Cardiac muscle cell (in vitro differentiated cells and primary cell): ENCODE data around the gene GSTA4. TPM values are rescaled to one million over a fixed set of nuclear protein-coding genes. Genes with fewer than 3 reads are reported as not detected.
"Not testable (repeated sequence)": the region's sequence is repeated elsewhere in the genome, so short reads cannot be mapped to it uniquely, and the experiment has no call there.

Experiments
- DNase-seq, 2 donors: peaks; one replicate each; pipeline versions ENCODE4 v3.0.0 to v3.0.0-alpha.2; 2010 to 2017; ENCODE audit warnings: low read depth in 1 of 2, low spot score in 1 of 2
- H3K27ac ChIP-seq: fragments of 200-600 bp; sonication (generic); 2 replicates; pipeline ENCODE4 v1.5.1; 2016
- H3K27me3 ChIP-seq: fragments of 200-600 bp; sonication (generic); 2 replicates; pipeline ENCODE4 v1.6.0; 2016; ENCODE audit warnings: control low read depth
- H3K36me3 ChIP-seq: fragments of 200-600 bp; sonication (generic); 2 replicates; pipeline ENCODE4 v1.5.1; 2016; ENCODE audit warnings: control low read depth
- H3K4me1 ChIP-seq: fragments of 200-600 bp; sonication (generic); 2 replicates; pipeline ENCODE4 v1.8.1; 2017; ENCODE audit warnings: low read depth, mild to moderate bottlenecking, mixed run types
- H3K4me3 ChIP-seq: fragments of 200-600 bp; sonication (generic); 2 replicates; pipeline ENCODE4 v1.5.1; 2016; ENCODE audit warnings: mild to moderate bottlenecking
- H3K9me3 ChIP-seq: fragments of 200-600 bp; sonication (generic); 2 replicates; pipeline ENCODE4 v1.5.1; 2017; ENCODE audit warnings: low read depth, mild to moderate bottlenecking, control low read depth
- polyA plus RNA-seq: library from polyadenylated mRNA; unstranded; fragments of >200 nt; fragmentation: Nextera tagmentation; extraction: Ambion mirVana; gene quantifications from 2 replicates; pipeline ENCODE4 v1.2.1, GENCODE V29; 2016
- total RNA-seq: library from RNA; depleted of rRNA; stranded (reverse); fragments of >200 nt; gene quantifications from 2 replicates; pipeline ENCODE4 v1.2.3, GENCODE V29; 2016
- TF ChIP-seq, protein P1 (sequence below): IDR thresholded peaks from 2 replicates; pipeline ENCODE4 v1.5.1; 2012; ENCODE audit warnings: low read depth, mild to moderate bottlenecking, low read length

The GSTA4 gene
- total and polyA plus RNA-seq, 2 experiments from 2014 or later, result 64.5 to 91.1 TPM

DNA sequence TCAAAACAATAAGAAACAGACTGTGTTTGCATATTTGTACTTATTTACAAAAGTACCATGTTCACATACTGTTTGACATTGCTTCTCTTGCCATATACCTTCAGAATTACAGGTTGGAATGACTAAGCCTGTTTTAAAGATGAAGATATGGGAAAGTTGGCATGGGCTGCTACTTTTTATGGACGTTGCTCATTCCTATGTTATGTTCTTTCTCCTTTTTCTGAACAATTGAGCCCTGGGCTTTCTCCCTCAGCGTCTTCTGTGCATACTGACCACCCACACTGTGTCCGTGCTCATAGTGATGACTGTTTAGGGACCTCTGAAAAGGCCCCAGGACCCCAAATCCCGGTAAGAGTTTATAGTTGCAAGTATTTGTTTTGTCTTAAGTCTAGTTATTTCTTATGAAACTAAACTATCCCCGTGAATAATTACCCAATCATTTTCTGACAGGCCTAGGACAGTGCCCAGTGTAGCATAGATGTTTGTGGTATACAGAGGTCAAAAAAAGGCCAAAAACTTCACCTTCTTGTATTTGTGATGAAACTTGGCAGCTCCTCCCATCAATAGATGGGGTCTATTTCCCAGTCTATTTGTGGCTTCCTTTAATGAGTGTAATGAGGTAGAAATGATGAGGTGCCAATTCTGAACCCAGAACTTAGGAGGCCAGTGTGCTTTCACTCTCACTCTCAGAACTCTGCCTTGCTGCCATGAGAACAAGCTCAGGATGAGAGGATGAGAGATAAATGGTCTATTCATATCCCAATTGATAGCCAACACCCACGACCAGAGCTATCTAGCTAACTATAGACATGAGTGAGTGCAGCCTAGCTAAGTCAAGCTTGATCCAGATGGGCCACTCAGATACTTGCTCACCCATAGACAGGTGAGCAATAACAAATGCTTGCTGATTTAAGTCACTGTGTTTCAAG is 40.9 kb downstream of the GSTA4 start:
- no peaks in the 10 kb centered on the region for H3K9me3 ChIP-seq
- DNase-seq, result no peak
- no peaks in the 10 kb centered on the region for H3K36me3 ChIP-seq
- TF ChIP-seq, protein P1, sequence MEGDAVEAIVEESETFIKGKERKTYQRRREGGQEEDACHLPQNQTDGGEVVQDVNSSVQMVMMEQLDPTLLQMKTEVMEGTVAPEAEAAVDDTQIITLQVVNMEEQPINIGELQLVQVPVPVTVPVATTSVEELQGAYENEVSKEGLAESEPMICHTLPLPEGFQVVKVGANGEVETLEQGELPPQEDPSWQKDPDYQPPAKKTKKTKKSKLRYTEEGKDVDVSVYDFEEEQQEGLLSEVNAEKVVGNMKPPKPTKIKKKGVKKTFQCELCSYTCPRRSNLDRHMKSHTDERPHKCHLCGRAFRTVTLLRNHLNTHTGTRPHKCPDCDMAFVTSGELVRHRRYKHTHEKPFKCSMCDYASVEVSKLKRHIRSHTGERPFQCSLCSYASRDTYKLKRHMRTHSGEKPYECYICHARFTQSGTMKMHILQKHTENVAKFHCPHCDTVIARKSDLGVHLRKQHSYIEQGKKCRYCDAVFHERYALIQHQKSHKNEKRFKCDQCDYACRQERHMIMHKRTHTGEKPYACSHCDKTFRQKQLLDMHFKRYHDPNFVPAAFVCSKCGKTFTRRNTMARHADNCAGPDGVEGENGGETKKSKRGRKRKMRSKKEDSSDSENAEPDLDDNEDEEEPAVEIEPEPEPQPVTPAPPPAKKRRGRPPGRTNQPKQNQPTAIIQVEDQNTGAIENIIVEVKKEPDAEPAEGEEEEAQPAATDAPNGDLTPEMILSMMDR, result no peak
- no peak overlapping the region for H3K27ac ChIP-seq
- H3K27me3 ChIP-seq, result no peaks in the 10 kb centered on the region
- H3K4me1 ChIP-seq, result no peaks in the 10 kb centered on the region
- H3K4me3 ChIP-seq, result no peak overlapping the region

DNA sequence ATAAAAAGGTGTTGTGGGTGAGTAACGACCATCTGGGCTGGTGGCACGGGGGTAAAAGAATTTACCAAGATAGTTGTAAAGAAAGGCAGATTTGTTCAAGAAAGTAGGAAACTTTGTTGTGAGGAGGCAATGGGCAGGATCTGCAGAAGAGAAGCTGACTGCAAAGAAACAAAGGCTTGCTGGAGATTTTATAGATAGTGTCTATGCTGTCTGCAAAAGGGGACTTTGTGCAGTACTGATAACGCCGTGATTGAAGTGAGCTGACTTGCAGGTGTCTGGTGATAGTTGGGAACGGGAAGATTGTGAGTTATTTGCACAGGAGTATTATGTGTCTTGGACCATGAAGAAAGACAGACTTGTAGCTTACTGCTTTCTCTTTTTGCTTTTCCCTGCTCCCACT is 48.8 kb downstream of the GSTA4 start:
- H3K4me1 ChIP-seq, result no peaks in the 10 kb centered on the region
- DNase-seq, result no peak
- no peaks in the 10 kb centered on the region for H3K9me3 ChIP-seq
- no peaks in the 10 kb centered on the region for H3K27me3 ChIP-seq
- TF ChIP-seq, protein P1, result no peak
- H3K36me3 ChIP-seq, result no peaks in the 10 kb centered on the region
- H3K4me3 ChIP-seq, result no peak overlapping the region
- H3K27ac ChIP-seq, result no peak overlapping the region

DNA sequence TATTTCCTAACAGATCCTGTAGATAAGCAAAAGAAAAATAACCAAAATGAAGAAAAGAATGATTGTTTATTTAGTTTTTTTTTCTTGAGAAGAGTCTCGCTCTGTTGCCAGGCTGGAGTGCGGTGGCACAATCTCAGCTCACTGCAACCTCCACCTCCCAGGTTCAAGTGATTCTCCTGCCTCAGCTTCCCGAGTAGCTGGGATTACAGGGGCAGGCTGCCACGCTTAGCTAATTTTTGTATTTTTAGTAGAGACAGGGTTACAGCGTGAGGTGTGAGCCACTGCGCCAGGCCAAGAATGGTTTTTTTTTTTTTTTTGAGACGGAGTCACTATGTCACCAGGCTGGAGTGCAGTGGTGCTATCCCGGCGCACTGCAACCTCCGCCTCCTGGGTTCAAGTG is 52.3 kb downstream of the GSTA4 start:
- DNase-seq, H3K4me1 ChIP-seq, H3K4me3 ChIP-seq, H3K27ac ChIP-seq, H3K36me3 ChIP-seq, H3K27me3 ChIP-seq, H3K9me3 ChIP-seq: not testable (repeated sequence)

DNA sequence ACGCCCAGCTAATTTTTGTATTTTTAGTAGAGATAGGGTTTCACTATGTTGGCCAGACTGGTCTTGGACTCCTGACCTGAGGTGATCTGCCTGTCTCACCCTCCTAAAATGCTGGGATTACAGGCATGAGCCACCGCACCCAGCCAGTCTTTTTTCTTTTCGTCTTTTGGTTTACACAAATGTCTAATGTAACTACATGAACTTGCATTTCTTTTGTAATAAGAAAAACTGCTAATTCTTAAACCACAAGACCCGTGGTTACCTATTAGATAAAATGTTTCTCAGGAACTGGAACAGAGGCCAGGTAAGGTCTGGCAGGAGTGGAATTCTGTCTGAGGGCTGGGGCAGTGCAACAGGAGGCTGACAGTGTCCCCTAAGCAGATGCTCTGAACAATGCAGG is 52.9 kb downstream of the GSTA4 start:
- no peak overlapping the region for H3K27ac ChIP-seq
- no peaks in the 10 kb centered on the region for H3K27me3 ChIP-seq
- H3K36me3 ChIP-seq, result no peaks in the 10 kb centered on the region
- H3K9me3 ChIP-seq, result no peaks in the 10 kb centered on the region
- no peak overlapping the region for H3K4me3 ChIP-seq
- TF ChIP-seq, protein P1, result no peak
- DNase-seq, result no peak
- no peaks in the 10 kb centered on the region for H3K4me1 ChIP-seq

DNA sequence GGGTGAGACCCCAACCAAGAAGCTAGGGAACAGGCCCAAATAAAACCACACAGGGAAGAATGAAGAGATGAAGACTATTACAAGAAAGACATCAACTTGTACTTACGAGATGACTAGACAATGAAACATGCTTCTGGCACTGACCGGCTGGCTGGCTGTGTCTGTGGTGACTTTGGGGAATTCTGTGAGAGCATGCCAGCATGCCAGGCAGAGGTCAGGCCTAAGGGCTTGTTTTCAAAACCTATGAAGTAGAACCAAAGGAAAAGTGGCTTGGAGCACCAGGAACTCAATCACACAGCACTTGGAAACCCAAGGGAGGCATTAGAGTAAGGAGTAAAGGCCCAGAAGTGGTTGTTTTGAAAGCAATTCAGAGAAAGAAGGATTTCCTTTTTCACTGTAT is 57.2 kb downstream of the GSTA4 start:
- Histone ChIP-seq H3K27ac (no peak overlapping the region), H3K36me3 (no peaks in the 10 kb centered on the region), H3K27me3 (no peaks in the 10 kb centered on the region), H3K4me1 (no peaks in the 10 kb centered on the region), H3K9me3 (no peaks in the 10 kb centered on the region), H3K4me3 (no peak overlapping the region)
- no peak for DNase-seq
- TF ChIP-seq, protein P1, result no peak

DNA sequence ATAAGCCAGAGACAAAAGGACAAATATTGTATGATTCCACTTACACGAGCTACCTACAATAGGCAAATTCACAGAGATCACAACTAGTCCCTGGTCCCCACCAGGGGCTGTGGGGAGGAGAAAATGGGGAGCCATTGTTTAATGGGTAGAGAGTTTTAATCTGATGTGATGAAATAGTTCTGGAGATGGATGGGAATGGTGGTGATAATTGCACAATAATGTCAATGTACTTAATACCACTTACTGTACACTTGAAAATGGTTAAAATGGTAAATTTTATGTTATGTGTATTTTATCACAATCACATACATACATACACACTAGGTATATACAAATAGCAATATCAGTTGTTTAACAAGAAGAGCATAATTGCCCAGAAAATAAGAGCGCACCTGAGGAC is 61.3 kb downstream of the GSTA4 start:
- DNase-seq, result no peak
- Histone ChIP-seq H3K9me3 (no peaks in the 10 kb centered on the region), H3K36me3 (no peaks in the 10 kb centered on the region), H3K4me3 (no peak overlapping the region), H3K27ac (no peak overlapping the region), H3K4me1 (no peaks in the 10 kb centered on the region), H3K27me3 (no peaks in the 10 kb centered on the region)
- TF ChIP-seq, protein P1, result no peak
